ENCODE measurements around the gene THBS1.

The THBS1 gene

GRCh38 chr15:39551476-39551875 lies 29.4 kb upstream of the THBS1 start:
- H3K9me3 ChIP-seq (replicated peaks; ENCODE audit: low read length): no peaks in the 10 kb centered on the region
- H3K4me3 ChIP-seq (ENCODE audit: low read length): no peak overlapping the region
- H3K9ac ChIP-seq (ENCODE audit: low read depth, low read length): no peak overlapping the region
- no peak overlapping the region for H3K4me2 ChIP-seq (ENCODE audit: low read length)
- H3K36me3 ChIP-seq (ENCODE audit: insufficient read depth, low read length): no peaks in the 10 kb centered on the region
- no peaks in the 10 kb centered on the region for H3K27me3 ChIP-seq (ENCODE audit: control insufficient read depth, insufficient read depth, low read length)
- no peaks in the 10 kb centered on the region for H3K4me1 ChIP-seq (ENCODE audit: control insufficient read depth, insufficient read depth, low read length)

- H3K9me3 ChIP-seq (replicated peaks; ENCODE audit: low read length): no peaks in the 10 kb centered on the region
- H3K4me3 ChIP-seq (ENCODE audit: low read length): no peak overlapping the region
- no peak overlapping the region for H3K9ac ChIP-seq (ENCODE audit: low read depth, low read length)
- no peak overlapping the region for H3K4me2 ChIP-seq (ENCODE audit: low read length)
- H3K36me3 ChIP-seq (ENCODE audit: insufficient read depth, low read length): no peaks in the 10 kb centered on the region
- no peaks in the 10 kb centered on the region for H3K27me3 ChIP-seq (ENCODE audit: control insufficient read depth, insufficient read depth, low read length)
- no peaks in the 10 kb centered on the region for H3K4me1 ChIP-seq (ENCODE audit: control insufficient read depth, insufficient read depth, low read length)
These were observed 28.3 kb upstream of the THBS1 start for GRCh38 chr15:39552556-39552955.

GRCh38 chr15:39553947-39554693 lies 26.8 kb upstream of the THBS1 start:
- Histone ChIP-seq H3K4me2 (ENCODE audit: low read length) (no peak overlapping the region), H3K9ac (ENCODE audit: low read depth, low read length) (no peak overlapping the region), H3K27me3 (ENCODE audit: control insufficient read depth, insufficient read depth, low read length) (no peaks in the 10 kb centered on the region), H3K9me3 (replicated peaks; ENCODE audit: low read length) (no peaks in the 10 kb centered on the region), H3K4me1 (ENCODE audit: control insufficient read depth, insufficient read depth, low read length) (no peaks in the 10 kb centered on the region), H3K4me3 (ENCODE audit: low read length) (no peak overlapping the region), H3K36me3 (ENCODE audit: insufficient read depth, low read length) (no peaks in the 10 kb centered on the region)

- Histone ChIP-seq H3K36me3 (ENCODE audit: insufficient read depth, low read length) (no peaks in the 10 kb centered on the region), H3K9me3 (replicated peaks; ENCODE audit: low read length) (no peaks in the 10 kb centered on the region), H3K4me3 (ENCODE audit: low read length) (no peak overlapping the region), H3K27me3 (ENCODE audit: control insufficient read depth, insufficient read depth, low read length) (no peaks in the 10 kb centered on the region), H3K9ac (ENCODE audit: low read depth, low read length) (no peak overlapping the region), H3K4me1 (ENCODE audit: control insufficient read depth, insufficient read depth, low read length) (no peaks in the 10 kb centered on the region), H3K4me2 (ENCODE audit: low read length) (no peak overlapping the region)
These were observed 26.0 kb upstream of the THBS1 start for GRCh38 chr15:39554746-39555387.

GRCh38 chr15:39555885-39556284 lies 25.0 kb upstream of the THBS1 start:
- Histone ChIP-seq H3K4me3 (ENCODE audit: low read length) (no peak overlapping the region), H3K27me3 (ENCODE audit: control insufficient read depth, insufficient read depth, low read length) (no peaks in the 10 kb centered on the region), H3K4me2 (ENCODE audit: low read length) (no peak overlapping the region), H3K9me3 (replicated peaks; ENCODE audit: low read length) (no peaks in the 10 kb centered on the region), H3K36me3 (ENCODE audit: insufficient read depth, low read length) (no peaks in the 10 kb centered on the region), H3K4me1 (ENCODE audit: control insufficient read depth, insufficient read depth, low read length) (no peaks in the 10 kb centered on the region), H3K9ac (ENCODE audit: low read depth, low read length) (no peak overlapping the region)

- H3K27me3 ChIP-seq (ENCODE audit: control insufficient read depth, insufficient read depth, low read length): no peaks in the 10 kb centered on the region
- H3K4me3 ChIP-seq (ENCODE audit: low read length): no peak overlapping the region
- no peaks in the 10 kb centered on the region for H3K36me3 ChIP-seq (ENCODE audit: insufficient read depth, low read length)
- H3K4me2 ChIP-seq (ENCODE audit: low read length): no peak overlapping the region
- no peak overlapping the region for H3K9ac ChIP-seq (ENCODE audit: low read depth, low read length)
- H3K4me1 ChIP-seq (ENCODE audit: control insufficient read depth, insufficient read depth, low read length): no peaks in the 10 kb centered on the region
- H3K9me3 ChIP-seq (replicated peaks; ENCODE audit: low read length): no peaks in the 10 kb centered on the region
These were observed 24.4 kb upstream of the THBS1 start for GRCh38 chr15:39556461-39556860.

GRCh38 chr15:39558421-39558820 lies 22.5 kb upstream of the THBS1 start:
- no peaks in the 10 kb centered on the region for H3K27me3 ChIP-seq (ENCODE audit: control insufficient read depth, insufficient read depth, low read length)
- no peaks in the 10 kb centered on the region for H3K4me1 ChIP-seq (ENCODE audit: control insufficient read depth, insufficient read depth, low read length)

GRCh38 chr15:39564972-39565665 lies 15.8 kb upstream of the THBS1 start:
- Histone ChIP-seq H3K4me2 (ENCODE audit: low read length) (no peak overlapping the region), H3K4me1 (ENCODE audit: control insufficient read depth, insufficient read depth, low read length) (no peaks in the 10 kb centered on the region), H3K9me3 (replicated peaks; ENCODE audit: low read length) (no peaks in the 10 kb centered on the region), H3K36me3 (ENCODE audit: insufficient read depth, low read length) (no peaks in the 10 kb centered on the region), H3K27me3 (ENCODE audit: control insufficient read depth, insufficient read depth, low read length) (no peaks in the 10 kb centered on the region), H3K4me3 (ENCODE audit: low read length) (no peak overlapping the region), H3K9ac (ENCODE audit: low read depth, low read length) (no peak overlapping the region)

More at GRCh38 chr15:39558421-39558820, 22.5 kb upstream of the THBS1 start:
- no peak overlapping the region for H3K4me3 ChIP-seq (ENCODE audit: low read length)
- H3K36me3 ChIP-seq (ENCODE audit: insufficient read depth, low read length): no peaks in the 10 kb centered on the region
- no peaks in the 10 kb centered on the region for H3K9me3 ChIP-seq (replicated peaks; ENCODE audit: low read length)
- no peak overlapping the region for H3K4me2 ChIP-seq (ENCODE audit: low read length)
- no peak overlapping the region for H3K9ac ChIP-seq (ENCODE audit: low read depth, low read length)

- no peak overlapping the region for H3K9ac ChIP-seq (ENCODE audit: low read depth, low read length)
- no peak overlapping the region for H3K4me3 ChIP-seq (ENCODE audit: low read length)
- no peaks in the 10 kb centered on the region for H3K27me3 ChIP-seq (ENCODE audit: control insufficient read depth, insufficient read depth, low read length)
- no peaks in the 10 kb centered on the region for H3K36me3 ChIP-seq (ENCODE audit: insufficient read depth, low read length)
- no peaks in the 10 kb centered on the region for H3K4me1 ChIP-seq (ENCODE audit: control insufficient read depth, insufficient read depth, low read length)
- no peak overlapping the region for H3K4me2 ChIP-seq (ENCODE audit: low read length)
- no peaks in the 10 kb centered on the region for H3K9me3 ChIP-seq (replicated peaks; ENCODE audit: low read length)
These were observed 15.0 kb upstream of the THBS1 start for GRCh38 chr15:39565851-39566250.

- Histone ChIP-seq H3K27me3 (ENCODE audit: control insufficient read depth, insufficient read depth, low read length) (no peaks in the 10 kb centered on the region), H3K4me3 (ENCODE audit: low read length) (no peak overlapping the region), H3K36me3 (ENCODE audit: insufficient read depth, low read length) (no peaks in the 10 kb centered on the region), H3K4me1 (ENCODE audit: control insufficient read depth, insufficient read depth, low read length) (peaks cover 1% of the 10 kb centered on the region), H3K4me2 (ENCODE audit: low read length) (no peak overlapping the region), H3K9ac (ENCODE audit: low read depth, low read length) (no peak overlapping the region), H3K9me3 (replicated peaks; ENCODE audit: low read length) (no peaks in the 10 kb centered on the region)
These were observed 7.6 kb upstream of the THBS1 start for GRCh38 chr15:39573287-39573686.

GRCh38 chr15:39573844-39574243 lies 7.0 kb upstream of the THBS1 start:
- no peak overlapping the region for H3K9ac ChIP-seq (ENCODE audit: low read depth, low read length)
- H3K4me3 ChIP-seq (ENCODE audit: low read length): no peak overlapping the region
- no peaks in the 10 kb centered on the region for H3K9me3 ChIP-seq (replicated peaks; ENCODE audit: low read length)
- peaks cover 7% of the 10 kb centered on the region for H3K4me1 ChIP-seq (ENCODE audit: control insufficient read depth, insufficient read depth, low read length)
- H3K4me2 ChIP-seq (ENCODE audit: low read length): no peak overlapping the region
- no peaks in the 10 kb centered on the region for H3K36me3 ChIP-seq (ENCODE audit: insufficient read depth, low read length)
- H3K27me3 ChIP-seq (ENCODE audit: control insufficient read depth, insufficient read depth, low read length): no peaks in the 10 kb centered on the region

All from skeletal muscle satellite cell (primary cell).